Activated CD8-positive, alpha-beta memory T cell treated with anti-CD3 and anti-CD28 coated beads for 1 hour (primary cell): Measurements from ENCODE around the gene PALLD.

Experiments used
- DNase-seq, 2 donors: peaks; one replicate each; pipeline ENCODE4 v3.0.0-alpha.2; 2020; ENCODE audit warnings: low read depth in 1 of 2; ENCODE audit errors: extremely low read depth in 1 of 2

PALLD gene

GRCh38 chr4:168522829-168523489, 26.1 kb downstream of the PALLD start:
- no peak for DNase-seq

- DNase-seq: no peak
Observed at GRCh38 chr4:168524006-168524405, 27.2 kb downstream of the PALLD start.

DNA sequence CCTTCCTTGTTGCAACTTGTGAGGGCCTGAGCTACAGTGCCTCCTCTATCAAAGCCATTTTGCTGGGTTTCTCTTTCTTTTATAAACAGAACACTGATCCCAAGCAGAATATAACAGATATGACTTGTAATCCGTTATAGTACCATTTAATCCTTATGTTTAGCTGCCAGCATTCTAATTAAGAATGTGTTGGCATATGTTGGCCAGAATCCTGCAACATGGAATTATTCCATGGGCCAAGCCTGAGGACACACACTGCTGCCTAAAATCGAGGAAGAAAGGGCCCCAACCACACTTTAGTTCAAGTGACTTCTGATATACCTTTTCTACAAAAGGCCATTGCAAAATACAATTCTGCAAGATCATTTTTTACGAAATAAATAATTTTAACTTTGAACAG, 28.0 kb downstream of the PALLD start:
- no peak for DNase-seq

GRCh38 chr4:168527560-168527959, 30.7 kb downstream of the PALLD start:
- DNase-seq: no peak

DNA sequence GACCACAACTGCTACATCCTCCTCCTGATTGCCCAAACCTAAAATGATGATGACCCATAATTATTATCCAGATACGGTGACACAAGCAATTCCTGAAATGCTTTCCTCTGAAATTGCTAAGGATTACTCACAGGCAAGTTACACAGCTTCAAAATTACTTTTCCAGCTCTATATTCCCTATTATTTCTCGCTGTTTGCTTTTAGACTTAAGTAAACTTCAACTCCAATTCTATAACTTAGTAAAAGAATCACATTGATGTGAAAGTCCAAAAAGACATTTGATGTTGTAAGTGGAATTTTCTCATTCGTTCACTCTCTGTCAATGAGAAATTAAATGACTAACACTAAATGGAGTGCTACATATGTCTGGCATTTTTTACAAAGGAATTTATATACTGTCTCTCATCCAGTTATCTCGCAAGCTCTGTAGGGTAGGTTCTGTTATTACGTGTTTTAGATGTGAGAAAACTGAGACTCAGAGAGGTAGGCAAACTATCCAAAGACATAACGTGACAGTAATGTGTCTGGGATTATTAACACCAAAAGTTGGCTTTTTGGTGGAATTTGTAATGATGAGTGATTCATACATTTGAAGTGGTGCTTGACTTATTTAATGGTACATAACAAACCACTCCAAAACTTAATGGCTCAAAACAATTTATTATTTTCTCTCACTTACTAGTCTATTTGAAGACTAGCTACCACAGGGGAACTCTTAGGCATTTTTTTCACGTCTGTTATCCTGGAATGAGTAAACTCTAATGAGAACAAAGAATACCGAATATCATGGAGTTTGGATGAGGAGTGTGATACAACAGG, 31.5 kb downstream of the PALLD start:
- no peak for DNase-seq

GRCh38 chr4:168529257-168529656, 32.4 kb downstream of the PALLD start:
- no peak for DNase-seq

- no peak for DNase-seq
Observed at GRCh38 chr4:168531305-168531704, 34.5 kb downstream of the PALLD start.

DNA sequence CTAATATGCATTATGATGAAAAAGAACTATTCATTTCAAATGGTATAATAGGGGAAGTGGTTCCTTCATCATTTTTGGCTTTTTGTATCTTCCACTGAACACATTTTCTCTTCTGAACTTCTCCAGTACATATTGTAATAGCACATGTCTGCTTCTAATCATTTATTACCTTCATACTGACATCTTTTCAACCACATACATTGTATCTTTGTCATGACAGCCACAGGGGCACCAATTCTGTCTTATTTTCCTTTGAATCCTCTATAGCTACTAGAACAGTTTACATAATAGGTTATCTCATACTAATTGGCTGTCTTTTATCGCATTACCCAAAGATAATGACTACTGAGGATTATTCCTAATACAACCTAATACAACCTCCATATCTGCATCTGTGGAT, 37.7 kb downstream of the PALLD start:
- DNase-seq: no peak

GRCh38 chr4:168535689-168536088, 38.8 kb downstream of the PALLD start:
- no peak for DNase-seq

DNA sequence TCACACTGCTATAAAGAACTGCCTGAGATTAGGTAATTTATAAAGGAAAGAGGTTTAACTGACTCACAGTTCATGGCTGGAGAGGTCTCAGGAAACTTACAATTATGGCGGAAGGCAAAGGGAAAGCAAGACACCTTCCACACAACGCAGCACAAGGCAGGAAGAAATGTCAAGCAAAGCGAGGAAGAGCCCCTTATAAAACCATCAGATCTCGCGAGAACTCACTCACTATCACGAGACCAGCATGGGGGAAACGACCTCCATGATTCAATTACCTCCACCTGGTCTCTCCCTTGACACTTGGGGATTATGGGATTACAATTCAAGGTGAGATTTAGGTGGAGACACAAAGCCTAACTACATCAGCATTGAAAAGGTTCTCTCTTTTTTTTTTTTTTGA, 39.6 kb downstream of the PALLD start:
- DNase-seq: no peak

DNA sequence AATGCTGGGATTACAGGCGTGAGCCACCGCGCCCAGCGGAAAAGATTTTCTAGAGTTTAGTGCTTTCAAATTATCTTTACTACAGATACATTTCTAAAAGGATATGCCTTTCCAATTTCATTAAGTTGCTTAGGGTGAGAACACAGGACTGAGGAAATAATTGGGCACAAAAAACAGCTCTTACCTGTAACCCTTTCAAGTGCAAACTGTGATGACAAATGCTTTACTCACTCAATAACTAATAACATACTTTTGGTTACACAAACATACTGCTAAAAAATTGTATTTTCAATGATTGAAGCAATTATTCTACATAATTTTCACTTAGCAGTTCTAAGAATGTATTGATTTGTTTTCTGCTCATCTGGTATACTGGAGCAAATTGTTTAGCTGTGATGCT, 40.2 kb downstream of the PALLD start:
- no peak for DNase-seq

DNA sequence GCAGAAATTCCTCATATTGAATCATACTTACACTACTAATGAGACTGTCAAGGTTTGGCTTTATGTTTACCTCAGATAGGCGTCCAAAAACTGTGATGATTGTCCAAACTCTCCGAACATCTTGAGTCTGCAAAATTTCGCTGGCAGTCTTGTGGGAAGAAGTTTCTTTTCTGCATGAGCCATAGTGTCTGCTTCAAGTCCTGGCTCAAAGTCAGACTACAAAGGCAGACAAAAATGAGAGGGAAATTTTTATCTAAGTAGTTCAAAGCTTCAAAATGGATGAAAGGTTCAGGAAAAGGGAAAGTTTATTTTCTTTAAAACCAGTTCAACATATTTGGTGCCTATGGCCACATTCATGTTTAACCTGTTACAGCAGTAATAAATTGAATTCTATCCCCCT, 40.7 kb downstream of the PALLD start:
- no peak for DNase-seq

GRCh38 chr4:168538632-168539031, 41.8 kb downstream of the PALLD start:
- no peak for DNase-seq

GRCh38 chr4:168540086-168540485, 43.2 kb downstream of the PALLD start:
- no peak for DNase-seq

DNA sequence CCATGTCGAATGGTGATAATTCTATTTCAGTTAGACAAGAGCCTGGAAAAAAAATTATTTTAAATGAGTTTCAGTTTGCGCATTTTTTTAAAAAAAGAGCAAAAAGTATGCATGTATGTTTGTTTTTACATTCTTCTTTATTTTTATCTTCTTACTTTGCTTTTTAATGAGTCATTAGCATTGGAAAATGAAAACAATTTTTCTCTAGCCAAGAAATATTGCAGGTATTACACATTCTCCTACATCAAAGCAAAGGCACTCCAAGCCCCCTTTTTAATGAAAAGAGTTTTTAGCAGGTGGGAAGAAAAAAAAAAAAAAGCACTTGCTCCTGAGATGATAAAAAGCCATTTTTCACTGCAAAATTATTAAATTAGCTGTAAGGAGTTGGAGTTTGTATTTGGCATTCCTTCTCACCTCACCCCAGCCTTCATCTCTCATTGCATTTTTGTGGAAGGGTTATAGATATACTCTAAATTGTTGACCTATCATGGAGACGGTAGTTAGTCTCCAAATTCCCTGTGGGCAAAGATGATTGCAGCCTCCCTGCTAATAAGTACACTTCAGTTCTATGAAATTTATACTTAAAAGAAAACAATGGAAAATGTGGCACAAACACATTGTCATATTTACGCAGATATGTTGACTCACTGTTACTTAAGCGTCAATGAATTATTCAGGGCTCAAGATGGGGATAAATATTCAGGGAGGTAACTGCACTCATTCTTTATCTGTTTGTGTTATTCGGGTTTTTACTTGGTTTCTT, 43.8 kb downstream of the PALLD start:
- no peak for DNase-seq

DNA sequence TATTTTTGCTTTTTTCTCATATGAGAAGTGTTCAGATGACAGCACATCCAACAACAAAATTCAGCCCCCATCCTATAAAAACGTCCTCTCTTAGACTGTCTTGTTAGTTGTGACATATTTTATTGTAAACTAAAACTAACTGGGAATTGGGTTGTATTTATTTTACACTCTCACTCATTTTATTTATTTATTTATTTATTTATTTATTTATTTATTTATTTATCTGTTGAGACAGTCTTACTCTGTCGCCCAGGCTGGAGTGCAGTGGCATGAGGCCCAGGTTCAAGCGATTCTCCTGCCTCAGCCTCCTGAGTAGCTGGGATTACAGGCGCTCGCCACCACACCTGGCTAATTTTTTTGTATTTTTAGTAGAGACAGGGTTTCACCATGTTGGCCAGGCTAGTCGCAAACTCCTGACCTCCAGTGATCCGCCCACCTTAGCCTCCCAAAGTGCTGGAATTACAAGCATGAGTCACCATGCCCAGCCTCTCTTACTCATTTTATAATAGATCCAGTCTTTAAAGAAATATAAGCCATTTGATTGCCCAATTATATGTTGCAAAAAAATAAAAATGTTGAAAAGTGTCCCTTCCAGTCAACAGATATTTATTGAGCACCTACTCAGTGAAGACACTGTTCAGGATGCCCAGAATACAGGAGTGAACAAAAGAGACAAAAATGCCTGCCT, 44.6 kb downstream of the PALLD start:
- DNase-seq: no peak

- DNase-seq: no peak
Observed at GRCh38 chr4:168549143-168549542, 52.3 kb downstream of the PALLD start.

DNA sequence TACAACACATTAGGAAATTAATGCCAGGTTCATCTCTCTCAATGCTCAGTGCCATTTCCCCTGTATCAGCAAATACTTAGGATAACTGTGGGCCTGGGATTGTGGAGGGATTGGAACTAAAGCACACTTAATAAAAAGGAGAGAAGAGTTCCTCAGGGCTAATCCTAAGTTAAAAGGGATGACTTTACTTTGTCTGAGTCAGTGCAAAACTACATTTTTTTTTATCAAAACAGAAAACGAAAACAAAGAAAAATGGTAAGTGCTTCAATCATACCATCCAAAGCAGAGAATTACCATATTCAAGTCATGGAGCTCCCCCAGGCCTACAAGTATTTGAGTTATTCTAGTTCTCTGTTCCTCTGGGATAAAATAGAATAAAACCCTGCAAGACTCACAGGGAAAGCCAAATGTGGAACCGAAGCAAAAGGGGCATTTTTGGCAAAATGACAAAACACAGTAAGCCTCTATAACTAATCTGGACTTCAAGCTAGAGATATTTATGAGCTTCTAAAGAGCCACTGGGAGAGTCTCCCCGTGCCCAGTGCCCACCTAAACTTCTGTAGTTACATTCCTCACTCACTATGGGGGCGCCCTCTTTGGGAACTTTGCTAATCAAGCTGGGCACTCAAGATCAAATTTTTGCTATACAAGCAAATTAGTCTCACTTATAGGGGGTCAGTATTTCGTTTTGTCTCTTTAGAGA, 53.4 kb downstream of the PALLD start:
- DNase-seq: no peak

GRCh38 chr4:168551211-168551610, 54.4 kb downstream of the PALLD start:
- no peak for DNase-seq

DNA sequence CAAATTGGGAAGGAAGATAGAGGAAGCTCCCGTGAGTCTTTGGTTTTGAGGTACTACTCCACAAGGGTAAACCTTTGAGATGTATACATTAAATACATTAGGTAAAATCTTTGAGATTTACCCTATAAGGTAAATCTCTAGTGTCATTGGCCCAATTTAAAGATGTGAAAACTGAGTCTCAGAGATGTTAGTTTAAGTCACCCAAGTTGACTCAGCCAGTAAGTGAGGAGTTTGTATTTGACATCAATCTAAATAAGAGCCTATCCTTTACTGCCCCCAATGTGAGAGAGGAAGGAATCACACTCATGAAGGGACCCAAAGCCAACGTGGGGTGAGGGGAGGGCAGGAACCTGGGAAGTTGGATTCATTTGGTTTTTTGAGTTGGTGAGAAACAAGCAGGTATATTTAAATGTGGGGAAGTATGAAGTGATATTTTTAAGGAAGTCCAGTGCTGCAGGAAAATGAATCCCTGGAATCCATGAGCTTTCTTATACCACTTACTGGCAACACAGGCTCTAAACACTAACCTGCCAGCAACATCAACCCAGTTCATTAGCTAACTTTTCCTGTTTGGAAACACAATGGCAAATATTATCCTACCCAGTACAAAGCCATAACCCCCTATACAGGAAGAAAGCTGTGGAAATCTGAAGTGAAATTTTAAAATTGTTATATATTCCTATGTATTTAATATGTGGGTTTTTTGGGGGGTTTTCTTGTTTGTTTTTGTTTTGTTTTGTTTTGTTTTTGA, 55.3 kb downstream of the PALLD start:
- DNase-seq: no peak
